Neural progenitor cell (in vitro differentiated cells): Measurements from ENCODE around the gene STRN4. TPM values are rescaled to one million over a fixed set of nuclear protein-coding genes. Genes with fewer than 3 reads are reported as not detected.

Source experiments
- DNase-seq: peaks from one replicate; pipeline ENCODE4 v3.0.0-alpha.2; 2016; ENCODE audit warnings: low spot score
- H2AFZ ChIP-seq: fragments of 200-600 bp; sonication (generic); replicated peaks from 2 replicates; pipeline ENCODE4 v1.6.1; 2016; ENCODE audit warnings: antibody characterized with exemption
- H3F3A ChIP-seq: fragments of 200-600 bp; sonication (generic); 2 replicates; pipeline ENCODE4 v1.6.1; 2016; ENCODE audit warnings: antibody characterized with exemption, low read depth
- H3K27ac ChIP-seq: fragments of 200-600 bp; sonication (generic); 2 replicates; pipeline ENCODE4 v1.5.1; 2016; ENCODE audit warnings: mild to moderate bottlenecking
- H3K27me3 ChIP-seq: fragments of 200-600 bp; sonication (generic); 2 replicates; pipeline ENCODE4 v1.6.1; 2016; ENCODE audit warnings: mild to moderate bottlenecking, moderate library complexity
- H3K36me3 ChIP-seq: fragments of 200-600 bp; sonication (generic); 2 replicates; pipeline ENCODE4 v1.5.1; 2016
- H3K4me1 ChIP-seq: fragments of 200-600 bp; sonication (generic); 2 replicates; pipeline ENCODE4 v1.6.1; 2016; ENCODE audit warnings: mixed run types
- H3K4me2 ChIP-seq: fragments of 200-600 bp; sonication (generic); 2 replicates; pipeline ENCODE4 v1.6.1; 2016
- H3K4me3 ChIP-seq: fragments of 200-600 bp; sonication (generic); 2 replicates; pipeline ENCODE4 v1.5.1; 2016
- H3K79me2 ChIP-seq: fragments of 200-600 bp; sonication (generic); 2 replicates; pipeline ENCODE4 v1.6.1; 2016; ENCODE audit warnings: low read depth
- H3K9ac ChIP-seq: fragments of 200-600 bp; sonication (generic); 2 replicates; pipeline ENCODE4 v1.6.1; 2016
- H3K9me3 ChIP-seq: fragments of 200-600 bp; sonication (generic); 2 replicates; pipeline ENCODE4 v1.5.1; 2016; ENCODE audit warnings: low read depth
- H4K20me1 ChIP-seq: fragments of 200-600 bp; sonication (generic); 2 replicates; pipeline ENCODE4 v1.6.1; 2016; ENCODE audit warnings: low read depth
- H3K27ac Mint-ChIP-seq: 3 replicates; pipeline ENCODE4 v1.8.0; 2021; ENCODE audit warnings: mixed read lengths
- H3K27me3 Mint-ChIP-seq: 2 replicates; pipeline ENCODE4 v1.8.0; 2022; ENCODE audit warnings: low read depth, mild to moderate bottlenecking, inconsistent platforms, moderate library complexity, mixed read lengths; ENCODE audit not compliant: insufficient read depth
- H3K36me3 Mint-ChIP-seq: 3 replicates; pipeline ENCODE4 v1.8.0; 2021; ENCODE audit warnings: mixed read lengths
- H3K4me1 Mint-ChIP-seq: 3 replicates; pipeline ENCODE4 v1.8.0; 2021; ENCODE audit warnings: mixed read lengths
- H3K4me3 Mint-ChIP-seq: 3 replicates; pipeline ENCODE4 v1.8.0; 2021; ENCODE audit warnings: mild to moderate bottlenecking, moderate library complexity, mixed read lengths
- H3K9me3 Mint-ChIP-seq: 3 replicates; pipeline ENCODE4 v1.8.0; 2020; ENCODE audit warnings: mixed read lengths
- EZH2 ChIP-seq: fragments of 200-600 bp; sonication (generic); IDR thresholded peaks from 2 replicates; pipeline ENCODE4 v1.6.1; 2017; ENCODE audit warnings: antibody characterized with exemption, mild to moderate bottlenecking, moderate library complexity
- EZH2phosphoT487 ChIP-seq: fragments of 200-600 bp; sonication (generic); IDR thresholded peaks from 2 replicates; pipeline ENCODE4 v1.6.1; 2017; ENCODE audit warnings: antibody characterized with exemption
- total RNA-seq: library from RNA; depleted of rRNA; stranded (reverse); fragments of >200 nt; gene quantifications from 2 replicates; pipeline ENCODE4 v1.2.3, GENCODE V29; 2015; ENCODE audit warnings: low replicate concordance
- TF ChIP-seq, protein P1 (sequence below): fragments of 200-600 bp; sonication (generic); IDR thresholded peaks from 2 replicates; pipeline ENCODE4 v1.5.1; 2017; ENCODE audit warnings: antibody characterized with exemption, mild to moderate bottlenecking

The STRN4 gene
- total RNA-seq, 1 donor from 2014 or later = 54.1 TPM

DNA sequence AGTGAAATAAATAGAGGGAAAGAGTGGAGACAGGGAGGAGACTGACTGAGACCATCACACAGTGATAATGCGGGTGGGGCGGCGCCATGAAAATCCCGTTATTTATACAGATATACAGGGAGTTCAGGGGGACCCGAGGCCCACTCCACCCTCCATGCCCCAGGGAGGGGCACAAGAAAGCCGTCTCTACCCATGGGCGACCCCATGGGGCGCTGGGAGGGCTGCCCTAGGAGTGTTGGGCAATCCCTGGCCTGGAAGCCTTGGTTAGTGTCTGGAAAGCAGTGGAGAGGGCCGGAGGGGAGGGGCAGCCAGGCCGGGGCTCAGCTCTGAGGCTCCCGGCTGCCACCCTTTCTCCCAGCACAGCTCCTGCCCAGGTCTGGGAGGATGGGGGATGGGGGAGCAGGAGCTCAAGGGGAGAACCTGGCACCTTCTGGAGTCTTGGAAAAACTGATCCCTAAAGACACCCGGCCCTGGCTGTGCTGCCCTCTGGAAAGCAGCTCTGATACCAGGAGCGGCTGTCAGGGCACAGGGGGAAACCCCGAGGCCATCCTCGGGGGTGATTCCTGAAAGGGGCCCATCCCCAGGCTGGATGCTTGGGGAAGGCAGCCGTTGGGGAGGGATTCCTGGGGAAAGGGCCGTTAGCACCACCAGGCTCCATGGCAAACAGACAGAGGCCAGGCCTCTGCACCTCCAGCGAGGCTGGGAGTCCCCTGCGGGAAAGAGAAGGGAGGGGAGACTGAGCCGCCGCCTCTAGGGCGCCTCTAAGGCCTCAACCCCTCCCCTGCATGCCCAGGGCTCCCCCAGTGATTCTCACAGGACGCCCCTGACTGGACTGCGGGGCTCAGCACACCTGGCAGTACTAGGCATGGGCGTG lies 26.4 kb downstream of the STRN4 start:
- H3K79me2 ChIP-seq = peaks cover 18% of the 10 kb centered on the region
- no peak overlapping the region for H3K4me2 ChIP-seq
- no peak for DNase-seq
- Mint-ChIP-seq H3K36me3 (peaks cover 5% of the 10 kb centered on the region), H3K4me1 (peaks cover 23% of the 10 kb centered on the region), H3K4me3 (no peak overlapping the region), H3K27ac (no peak overlapping the region), H3K9me3 (no peaks in the 10 kb centered on the region), H3K27me3 (peaks cover 4% of the 10 kb centered on the region)
- H3K27ac ChIP-seq = no peak overlapping the region
- peaks cover 30% of the 10 kb centered on the region for H3F3A ChIP-seq
- no peak overlapping the region for H3K9ac ChIP-seq
- peaks cover 6% of the 10 kb centered on the region for H3K4me1 ChIP-seq
- H2AFZ ChIP-seq = no peak overlapping the region
- H3K36me3 ChIP-seq = no peaks in the 10 kb centered on the region
- H3K27me3 ChIP-seq = no peaks in the 10 kb centered on the region
- no peaks in the 10 kb centered on the region for H3K9me3 ChIP-seq
- peaks cover 32% of the 10 kb centered on the region for H4K20me1 ChIP-seq
- TF ChIP-seq, protein P1, sequence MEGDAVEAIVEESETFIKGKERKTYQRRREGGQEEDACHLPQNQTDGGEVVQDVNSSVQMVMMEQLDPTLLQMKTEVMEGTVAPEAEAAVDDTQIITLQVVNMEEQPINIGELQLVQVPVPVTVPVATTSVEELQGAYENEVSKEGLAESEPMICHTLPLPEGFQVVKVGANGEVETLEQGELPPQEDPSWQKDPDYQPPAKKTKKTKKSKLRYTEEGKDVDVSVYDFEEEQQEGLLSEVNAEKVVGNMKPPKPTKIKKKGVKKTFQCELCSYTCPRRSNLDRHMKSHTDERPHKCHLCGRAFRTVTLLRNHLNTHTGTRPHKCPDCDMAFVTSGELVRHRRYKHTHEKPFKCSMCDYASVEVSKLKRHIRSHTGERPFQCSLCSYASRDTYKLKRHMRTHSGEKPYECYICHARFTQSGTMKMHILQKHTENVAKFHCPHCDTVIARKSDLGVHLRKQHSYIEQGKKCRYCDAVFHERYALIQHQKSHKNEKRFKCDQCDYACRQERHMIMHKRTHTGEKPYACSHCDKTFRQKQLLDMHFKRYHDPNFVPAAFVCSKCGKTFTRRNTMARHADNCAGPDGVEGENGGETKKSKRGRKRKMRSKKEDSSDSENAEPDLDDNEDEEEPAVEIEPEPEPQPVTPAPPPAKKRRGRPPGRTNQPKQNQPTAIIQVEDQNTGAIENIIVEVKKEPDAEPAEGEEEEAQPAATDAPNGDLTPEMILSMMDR = no peak
- no peak for TF ChIP-seq EZH2phosphoT487
- no peak for TF ChIP-seq EZH2
- no peak overlapping the region for H3K4me3 ChIP-seq

DNA sequence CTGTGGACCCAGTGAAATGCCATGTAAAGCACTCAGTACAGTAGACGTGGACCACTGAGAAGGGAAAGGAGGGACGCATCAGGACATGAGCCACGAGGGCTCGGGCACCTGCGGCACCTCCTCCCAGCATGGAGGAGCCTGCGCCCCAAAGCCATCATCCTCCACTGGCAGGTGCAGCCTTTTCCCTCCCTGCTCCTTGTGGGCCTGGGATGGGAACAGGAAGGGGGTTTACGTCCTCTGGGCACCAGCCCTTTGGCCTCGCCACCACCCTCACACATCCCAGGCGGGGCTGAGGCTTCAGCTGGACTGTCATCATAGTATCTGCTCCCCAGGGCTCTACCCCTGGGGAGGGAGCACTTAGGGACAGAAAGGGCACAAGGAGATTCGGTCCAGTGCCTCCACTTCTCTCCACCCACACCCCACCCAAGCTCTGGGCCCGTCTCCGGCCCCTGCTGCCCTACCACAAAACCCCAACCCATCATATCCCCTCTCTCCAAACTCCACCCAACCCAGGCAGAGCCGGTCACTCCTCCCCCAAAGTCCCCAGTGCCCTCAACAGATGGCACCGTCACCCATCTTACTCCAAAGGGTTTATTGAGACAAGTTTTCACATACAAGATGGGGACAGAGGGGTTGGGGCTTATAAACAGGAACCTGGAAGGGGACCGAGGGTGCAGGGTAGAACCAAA lies 27.2 kb downstream of the STRN4 start:
- no peak overlapping the region for H3K4me3 ChIP-seq
- H3K9ac ChIP-seq = no peak overlapping the region
- Mint-ChIP-seq H3K36me3 (peaks cover 3% of the 10 kb centered on the region), H3K27me3 (peaks cover 4% of the 10 kb centered on the region), H3K4me1 (peaks cover 23% of the 10 kb centered on the region), H3K27ac (no peak overlapping the region), H3K4me3 (peak overlapping the region; percentile 97), H3K9me3 (no peaks in the 10 kb centered on the region)
- H2AFZ ChIP-seq = no peak overlapping the region
- no peak overlapping the region for H3K27ac ChIP-seq
- H3K79me2 ChIP-seq = peaks cover 26% of the 10 kb centered on the region
- TF ChIP-seq, protein P1 = no peak
- TF ChIP-seq EZH2phosphoT487 (no peak), EZH2 (no peak)
- no peak overlapping the region for H3K4me2 ChIP-seq
- H4K20me1 ChIP-seq = peaks cover 36% of the 10 kb centered on the region
- H3K36me3 ChIP-seq = no peaks in the 10 kb centered on the region
- peaks cover 12% of the 10 kb centered on the region for H3K4me1 ChIP-seq
- no peaks in the 10 kb centered on the region for H3K9me3 ChIP-seq
- no peaks in the 10 kb centered on the region for H3K27me3 ChIP-seq
- peaks cover 30% of the 10 kb centered on the region for H3F3A ChIP-seq
- DNase-seq = no peak

DNA sequence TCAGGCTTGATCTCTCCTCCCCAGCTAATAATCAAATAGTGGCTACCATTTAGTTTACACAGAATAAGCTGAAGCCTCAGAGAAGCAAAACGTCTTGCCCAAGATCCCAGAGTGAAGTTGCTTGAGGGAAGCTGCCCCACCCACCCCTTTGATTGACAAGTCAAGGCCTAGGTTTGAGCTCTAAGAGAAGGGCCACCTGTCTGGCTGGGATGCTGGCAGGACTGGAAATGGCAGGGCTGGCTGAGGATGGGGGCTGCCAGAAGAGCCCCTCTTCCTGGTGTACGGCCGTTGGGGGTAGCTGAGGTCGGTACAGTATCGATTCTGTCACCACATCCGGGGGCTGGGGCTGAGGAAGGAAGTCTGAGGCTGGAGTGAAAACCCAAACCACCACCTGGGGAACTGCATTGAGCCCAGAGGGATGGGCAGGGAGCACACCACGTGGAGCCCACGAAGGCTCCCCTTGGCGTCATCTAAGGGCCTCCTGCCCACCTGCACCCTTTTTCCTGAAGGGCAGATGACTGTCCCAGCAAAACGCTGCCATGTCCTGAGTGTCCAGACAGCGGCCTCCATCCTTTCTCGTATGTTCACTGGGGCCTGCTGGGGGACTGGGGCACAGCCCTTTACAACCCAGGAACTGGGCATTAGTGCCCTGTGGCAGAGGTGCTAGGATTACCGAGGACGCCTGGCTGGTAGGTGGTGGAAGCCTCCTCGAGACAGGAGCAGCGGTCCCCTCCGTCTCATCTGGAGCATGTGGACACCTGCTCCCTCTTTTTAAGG lies 27.9 kb downstream of the STRN4 start:
- peak overlapping the region; percentile 13 for H3K27ac ChIP-seq
- no peak overlapping the region for H3K4me3 ChIP-seq
- DNase-seq = peak; percentile 30

More for the DNA sequence above, 27.9 kb downstream of the STRN4 start:
- H3K27ac Mint-ChIP-seq = no peak overlapping the region
- no peak for TF ChIP-seq EZH2
- TF ChIP-seq, protein P1 = no peak
- no peak for TF ChIP-seq EZH2phosphoT487
- peaks cover 3% of the 10 kb centered on the region for H3K36me3 Mint-ChIP-seq
- Histone ChIP-seq H3K79me2 (peaks cover 32% of the 10 kb centered on the region), H3F3A (peaks cover 30% of the 10 kb centered on the region), H3K27me3 (no peaks in the 10 kb centered on the region), H3K36me3 (no peaks in the 10 kb centered on the region), H3K4me2 (peak overlapping the region; percentile 97), H3K9ac (no peak overlapping the region), H4K20me1 (peaks cover 38% of the 10 kb centered on the region), H3K9me3 (no peaks in the 10 kb centered on the region), H2AFZ (no peak overlapping the region), H3K4me1 (peaks cover 12% of the 10 kb centered on the region)
- H3K9me3 Mint-ChIP-seq = no peaks in the 10 kb centered on the region
- peaks cover 28% of the 10 kb centered on the region for H3K4me1 Mint-ChIP-seq
- H3K27me3 Mint-ChIP-seq = peaks cover 4% of the 10 kb centered on the region
- H3K4me3 Mint-ChIP-seq = peak overlapping the region; percentile 97
